Measurements from ENCODE around the gene CEACAM21.

The CEACAM21 gene

DNA sequence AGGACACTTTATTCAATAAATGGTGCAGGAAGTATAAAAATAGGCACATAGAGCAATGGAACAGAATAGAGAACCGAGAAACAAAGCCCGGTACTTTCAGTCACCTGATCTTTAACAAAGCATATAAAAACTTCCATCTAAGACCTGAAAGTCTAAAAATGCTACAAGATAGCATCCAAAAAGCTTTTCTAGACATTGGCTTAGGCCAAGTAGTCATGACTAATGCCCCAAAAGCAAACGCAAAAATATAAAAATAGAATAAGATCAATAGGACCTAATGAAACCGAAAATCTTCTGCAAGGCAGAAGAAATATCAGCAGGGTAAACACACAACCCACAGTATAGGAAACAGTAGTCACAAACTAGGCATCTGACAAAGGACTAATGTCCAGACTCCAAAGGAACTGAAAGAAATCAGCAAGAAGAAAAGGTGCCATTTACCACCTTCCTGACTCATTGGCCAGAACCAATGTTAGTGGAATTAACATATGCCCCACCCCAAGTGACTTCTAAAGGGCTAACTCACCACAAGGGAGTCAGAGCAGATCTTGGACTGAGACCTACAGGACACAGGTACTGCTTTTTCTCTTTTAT is 40.8 kb upstream of the CEACAM21 start:
- no peak overlapping the region for H3K9ac ChIP-seq (ENCODE audit: low read length in 5 of 5)
- H3K4me3 ChIP-seq (ENCODE audit: low read depth in 1 of 5, low read length in 5 of 5): no peak overlapping the region
- H3K9me3 ChIP-seq (ENCODE audit: control insufficient read depth in 5 of 5, low read length in 5 of 5): peaks cover 0 to 7% (median 4%) of the 10 kb centered on the region in 5 donors
- H3K27ac ChIP-seq (ENCODE audit: low read depth, low read length): no peak overlapping the region
- H3K27me3 ChIP-seq (ENCODE audit: control insufficient read depth in 5 of 5, insufficient read depth in 4 of 5, low read length in 5 of 5): peaks cover 0 to 4% (median 0%) of the 10 kb centered on the region in 5 donors
- no peaks in the 10 kb centered on the region for H3K36me3 ChIP-seq (ENCODE audit: control insufficient read depth in 5 of 5, insufficient read depth in 5 of 5, low read length in 5 of 5)
- H3K4me1 ChIP-seq (ENCODE audit: control insufficient read depth in 5 of 5, insufficient read depth in 5 of 5, low read length in 5 of 5): peaks cover 8 to 52% (median 35%) of the 10 kb centered on the region in 5 donors

DNA sequence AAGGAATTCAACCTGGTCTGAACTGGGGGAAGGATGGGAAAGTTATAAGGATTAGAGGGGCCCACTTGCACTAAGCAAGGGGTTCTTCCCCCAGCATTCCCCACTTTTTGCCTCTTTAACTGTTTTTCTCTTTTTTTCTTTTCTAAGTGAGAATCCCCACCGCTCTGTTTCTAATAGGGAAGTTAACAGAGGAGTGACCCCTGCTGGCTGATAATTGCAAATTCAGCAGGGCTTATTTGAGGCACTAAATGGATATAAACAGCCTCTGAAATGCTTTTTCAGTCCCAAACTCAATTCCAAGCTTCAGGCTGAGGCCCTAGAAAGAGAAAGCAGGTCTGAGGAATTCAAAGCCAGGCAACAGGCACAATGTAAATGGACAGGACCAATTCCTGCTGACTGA is 38.2 kb upstream of the CEACAM21 start:
- no peak overlapping the region for H3K27ac ChIP-seq (ENCODE audit: low read depth, low read length)
- no peaks in the 10 kb centered on the region for H3K36me3 ChIP-seq (ENCODE audit: control insufficient read depth in 5 of 5, insufficient read depth in 5 of 5, low read length in 5 of 5)
- H3K4me3 ChIP-seq (ENCODE audit: low read depth in 1 of 5, low read length in 5 of 5): no peak overlapping the region
- H3K27me3 ChIP-seq (ENCODE audit: control insufficient read depth in 5 of 5, insufficient read depth in 4 of 5, low read length in 5 of 5): peaks cover 0 to 7% (median 4%) of the 10 kb centered on the region in 5 donors
- peaks cover 3 to 28% (median 14%) of the 10 kb centered on the region in 5 donors for H3K4me1 ChIP-seq (ENCODE audit: control insufficient read depth in 5 of 5, insufficient read depth in 5 of 5, low read length in 5 of 5)
- H3K9ac ChIP-seq (ENCODE audit: low read length in 5 of 5): no peak overlapping the region
- peaks cover 0 to 4% (median 0%) of the 10 kb centered on the region in 5 donors for H3K9me3 ChIP-seq (ENCODE audit: control insufficient read depth in 5 of 5, low read length in 5 of 5)

DNA sequence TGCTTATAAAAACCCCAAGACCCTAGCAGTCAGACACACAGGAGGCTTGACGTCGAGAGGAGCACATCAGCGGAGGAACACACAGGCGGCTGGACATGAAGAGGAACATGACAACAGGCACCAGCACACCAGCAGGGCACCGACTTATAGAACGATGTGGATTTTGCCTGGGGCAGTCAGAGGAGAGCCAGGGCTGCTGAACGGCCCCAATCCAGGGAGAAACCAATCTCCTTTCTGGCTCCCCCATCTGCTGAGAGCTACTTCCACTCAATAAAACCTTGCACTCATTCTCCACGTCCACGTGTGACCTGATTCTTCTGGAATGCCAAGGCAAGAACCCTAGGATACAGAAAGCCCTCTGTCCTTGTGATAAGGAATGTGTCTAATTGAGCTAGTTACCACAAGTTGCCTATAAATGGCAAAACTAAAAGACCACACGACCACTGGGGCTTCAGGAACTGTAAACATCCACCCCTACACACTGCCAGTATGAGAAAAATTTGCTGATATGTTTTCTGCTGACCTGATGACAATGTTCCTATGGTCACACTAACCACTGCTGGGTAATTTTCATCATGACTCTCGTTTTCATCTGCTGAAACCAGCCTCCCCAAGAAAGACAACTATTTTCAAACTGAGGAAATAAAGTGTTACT is 35.8 kb upstream of the CEACAM21 start:
- no peak overlapping the region for H3K4me3 ChIP-seq (ENCODE audit: low read depth in 1 of 5, low read length in 5 of 5)
- H3K4me1 ChIP-seq (ENCODE audit: control insufficient read depth in 5 of 5, insufficient read depth in 5 of 5, low read length in 5 of 5): peaks cover 0 to 5% (median 3%) of the 10 kb centered on the region in 5 donors
- no peak overlapping the region for H3K9ac ChIP-seq (ENCODE audit: low read length in 5 of 5)
- peaks cover 0 to 7% (median 4%) of the 10 kb centered on the region in 5 donors for H3K27me3 ChIP-seq (ENCODE audit: control insufficient read depth in 5 of 5, insufficient read depth in 4 of 5, low read length in 5 of 5)
- H3K27ac ChIP-seq (ENCODE audit: low read depth, low read length): no peak overlapping the region
- no peaks in the 10 kb centered on the region for H3K36me3 ChIP-seq (ENCODE audit: control insufficient read depth in 5 of 5, insufficient read depth in 5 of 5, low read length in 5 of 5)
- H3K9me3 ChIP-seq (ENCODE audit: control insufficient read depth in 5 of 5, low read length in 5 of 5): peaks cover 0 to 4% (median 0%) of the 10 kb centered on the region in 5 donors

DNA sequence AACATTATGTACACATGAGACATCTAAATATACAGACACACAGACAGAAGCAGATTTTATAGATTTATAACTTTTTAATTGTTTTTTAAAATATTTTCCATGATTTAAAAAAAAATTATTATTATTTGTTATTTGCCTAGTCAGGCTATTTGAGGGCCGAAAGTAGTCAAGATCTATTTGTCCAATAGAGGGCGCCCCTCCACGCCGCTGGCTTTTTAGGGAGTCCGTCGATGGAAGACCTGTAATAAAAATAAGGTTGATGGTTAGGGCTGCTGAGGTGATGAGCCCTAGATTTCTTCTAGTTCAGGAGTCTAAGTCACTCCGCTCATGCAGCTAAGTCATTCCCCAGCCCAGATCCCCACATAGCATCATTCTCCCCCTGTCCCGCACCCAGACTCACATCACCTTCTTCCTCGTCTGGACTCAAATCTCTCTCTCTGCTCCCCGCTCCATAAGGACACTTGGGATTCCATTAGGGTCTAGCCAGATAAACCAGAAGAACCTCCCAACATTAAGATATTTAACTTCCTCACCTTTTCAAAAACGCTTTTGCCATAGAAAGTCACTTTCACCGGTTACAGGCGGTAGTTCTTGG is 33.9 kb upstream of the CEACAM21 start:
- Histone ChIP-seq H3K27me3 (ENCODE audit: control insufficient read depth in 5 of 5, insufficient read depth in 4 of 5, low read length in 5 of 5) (peaks cover 0 to 11% (median 4%) of the 10 kb centered on the region in 5 donors), H3K4me3 (ENCODE audit: low read depth in 1 of 5, low read length in 5 of 5) (no peak overlapping the region), H3K4me1 (ENCODE audit: control insufficient read depth in 5 of 5, insufficient read depth in 5 of 5, low read length in 5 of 5) (peaks cover 0 to 22% (median 13%) of the 10 kb centered on the region in 5 donors), H3K9ac (ENCODE audit: low read length in 5 of 5) (no peak overlapping the region), H3K36me3 (ENCODE audit: control insufficient read depth in 5 of 5, insufficient read depth in 5 of 5, low read length in 5 of 5) (no peaks in the 10 kb centered on the region), H3K27ac (ENCODE audit: low read depth, low read length) (no peak overlapping the region), H3K9me3 (ENCODE audit: control insufficient read depth in 5 of 5, low read length in 5 of 5) (peaks cover 0 to 4% (median 0%) of the 10 kb centered on the region in 5 donors)

DNA sequence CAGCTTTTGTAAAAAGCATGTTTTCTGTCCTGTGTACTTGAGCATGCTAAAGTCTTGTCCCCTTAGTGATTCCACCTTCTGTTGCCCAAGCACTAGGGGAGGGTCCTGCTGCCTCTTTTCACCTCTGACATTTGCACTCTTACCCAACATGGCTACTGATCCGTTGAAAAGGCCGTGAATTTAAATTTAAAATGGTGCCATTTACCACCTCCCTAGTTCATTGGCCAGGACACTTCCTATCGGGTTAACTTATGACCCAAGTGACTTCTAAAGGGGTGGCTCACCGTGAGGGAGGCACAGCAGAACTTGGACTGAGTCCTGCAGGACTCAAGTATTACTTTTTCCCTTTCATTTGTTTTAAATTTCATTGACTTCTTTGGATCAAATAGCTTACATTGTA is 33.3 kb upstream of the CEACAM21 start:
- H3K9me3 ChIP-seq (ENCODE audit: control insufficient read depth in 5 of 5, low read length in 5 of 5): peaks cover 0 to 4% (median 0%) of the 10 kb centered on the region in 5 donors
- H3K4me3 ChIP-seq (ENCODE audit: low read depth in 1 of 5, low read length in 5 of 5): no peak overlapping the region
- no peak overlapping the region for H3K9ac ChIP-seq (ENCODE audit: low read length in 5 of 5)
- H3K4me1 ChIP-seq (ENCODE audit: control insufficient read depth in 5 of 5, insufficient read depth in 5 of 5, low read length in 5 of 5): peaks cover 0 to 24% (median 16%) of the 10 kb centered on the region in 5 donors
- no peaks in the 10 kb centered on the region for H3K36me3 ChIP-seq (ENCODE audit: control insufficient read depth in 5 of 5, insufficient read depth in 5 of 5, low read length in 5 of 5)
- no peak overlapping the region for H3K27ac ChIP-seq (ENCODE audit: low read depth, low read length)
- H3K27me3 ChIP-seq (ENCODE audit: control insufficient read depth in 5 of 5, insufficient read depth in 4 of 5, low read length in 5 of 5): peaks cover 0 to 11% (median 4%) of the 10 kb centered on the region in 5 donors

DNA sequence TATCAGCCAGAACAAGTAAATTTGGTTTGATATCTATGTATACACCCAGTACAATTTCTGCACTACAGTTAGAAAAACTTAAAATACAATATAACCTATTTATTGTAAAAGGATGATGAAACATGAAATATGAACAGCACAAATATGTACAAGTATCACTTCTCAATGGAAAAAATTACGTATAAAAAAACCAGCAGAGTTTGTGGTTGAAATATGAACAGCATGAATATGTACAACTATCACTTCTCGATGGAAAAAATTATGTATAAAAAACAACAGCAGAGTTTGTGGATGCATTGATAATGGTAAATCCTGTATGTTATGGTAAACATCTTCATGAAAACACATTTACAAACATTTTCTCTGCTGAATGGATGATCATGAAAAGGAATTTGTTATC is 32.4 kb upstream of the CEACAM21 start:
- Histone ChIP-seq H3K4me1 (ENCODE audit: control insufficient read depth in 5 of 5, insufficient read depth in 5 of 5, low read length in 5 of 5) (peaks cover 0 to 30% (median 18%) of the 10 kb centered on the region in 5 donors), H3K9me3 (ENCODE audit: control insufficient read depth in 5 of 5, low read length in 5 of 5) (no peaks in the 10 kb centered on the region), H3K9ac (ENCODE audit: low read length in 5 of 5) (no peak overlapping the region), H3K4me3 (ENCODE audit: low read depth in 1 of 5, low read length in 5 of 5) (no peak overlapping the region), H3K36me3 (ENCODE audit: control insufficient read depth in 5 of 5, insufficient read depth in 5 of 5, low read length in 5 of 5) (no peaks in the 10 kb centered on the region), H3K27ac (ENCODE audit: low read depth, low read length) (no peak overlapping the region), H3K27me3 (ENCODE audit: control insufficient read depth in 5 of 5, insufficient read depth in 4 of 5, low read length in 5 of 5) (peaks cover 0 to 11% (median 4%) of the 10 kb centered on the region in 5 donors)

DNA sequence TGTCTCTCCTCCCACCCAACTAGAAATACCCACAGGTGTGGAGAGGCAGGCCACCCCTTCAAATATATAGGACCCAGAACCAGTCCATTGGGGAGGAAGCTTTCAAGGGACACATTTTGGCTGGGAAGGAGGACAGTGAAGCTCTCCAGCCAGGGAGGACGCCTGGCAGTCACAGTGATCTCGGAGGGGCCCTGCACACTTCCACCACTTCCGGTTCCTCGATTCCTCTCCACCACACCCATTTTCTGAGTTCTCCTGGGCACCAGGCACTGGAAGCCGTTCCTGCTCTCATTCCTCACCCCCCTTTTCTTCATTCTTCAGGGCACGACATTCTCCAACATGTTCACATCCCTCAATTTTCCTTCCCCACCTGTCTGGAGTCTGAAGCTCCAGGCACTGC is 30.4 kb upstream of the CEACAM21 start:
- peak overlapping the region in 1 of 5 donors; percentile 62 for H3K9ac ChIP-seq (ENCODE audit: low read length in 5 of 5)
- H3K9me3 ChIP-seq (ENCODE audit: control insufficient read depth in 5 of 5, low read length in 5 of 5): no peaks in the 10 kb centered on the region
- H3K4me3 ChIP-seq (ENCODE audit: low read depth in 1 of 5, low read length in 5 of 5): peak overlapping the region in 2 of 5 donors; percentile 5 to 23
- H3K4me1 ChIP-seq (ENCODE audit: control insufficient read depth in 5 of 5, insufficient read depth in 5 of 5, low read length in 5 of 5): peaks cover 0 to 39% (median 18%) of the 10 kb centered on the region in 5 donors
- H3K27ac ChIP-seq (ENCODE audit: low read depth, low read length): peak overlapping the region; percentile 19
- no peaks in the 10 kb centered on the region for H3K36me3 ChIP-seq (ENCODE audit: control insufficient read depth in 5 of 5, insufficient read depth in 5 of 5, low read length in 5 of 5)
- peaks cover 0 to 11% (median 7%) of the 10 kb centered on the region in 5 donors for H3K27me3 ChIP-seq (ENCODE audit: control insufficient read depth in 5 of 5, insufficient read depth in 4 of 5, low read length in 5 of 5)

DNA sequence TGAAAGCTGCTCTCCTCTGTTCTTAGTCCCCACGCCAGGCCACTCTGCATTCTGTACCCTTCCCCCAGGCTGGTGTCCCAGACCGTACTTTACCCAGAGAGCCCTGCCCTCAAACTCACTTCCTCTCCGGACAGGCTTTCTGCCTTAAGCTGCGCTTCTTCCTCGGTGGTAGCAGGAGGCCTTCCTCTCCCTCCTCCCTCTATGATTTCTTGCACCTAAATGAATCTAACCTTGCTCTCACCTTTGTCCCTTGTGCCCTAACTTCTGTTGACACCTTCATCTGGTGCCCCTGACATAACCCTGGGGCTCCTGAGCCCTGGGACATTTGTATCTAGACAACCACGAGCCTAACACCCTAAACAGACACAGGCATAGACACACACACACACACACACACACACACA is 29.6 kb upstream of the CEACAM21 start:
- H3K4me3 ChIP-seq (ENCODE audit: low read depth in 1 of 5, low read length in 5 of 5): peak overlapping the region in 3 of 5 donors; percentile 5 to 23 (median 15)
- peak overlapping the region; percentile 19 for H3K27ac ChIP-seq (ENCODE audit: low read depth, low read length)
- H3K9me3 ChIP-seq (ENCODE audit: control insufficient read depth in 5 of 5, low read length in 5 of 5): no peaks in the 10 kb centered on the region
- H3K4me1 ChIP-seq (ENCODE audit: control insufficient read depth in 5 of 5, insufficient read depth in 5 of 5, low read length in 5 of 5): peaks cover 0 to 45% (median 18%) of the 10 kb centered on the region in 5 donors
- peaks cover 0 to 11% (median 7%) of the 10 kb centered on the region in 5 donors for H3K27me3 ChIP-seq (ENCODE audit: control insufficient read depth in 5 of 5, insufficient read depth in 4 of 5, low read length in 5 of 5)
- no peaks in the 10 kb centered on the region for H3K36me3 ChIP-seq (ENCODE audit: control insufficient read depth in 5 of 5, insufficient read depth in 5 of 5, low read length in 5 of 5)
- H3K9ac ChIP-seq (ENCODE audit: low read length in 5 of 5): peak overlapping the region in 2 of 5 donors; percentile 35 to 62

DNA sequence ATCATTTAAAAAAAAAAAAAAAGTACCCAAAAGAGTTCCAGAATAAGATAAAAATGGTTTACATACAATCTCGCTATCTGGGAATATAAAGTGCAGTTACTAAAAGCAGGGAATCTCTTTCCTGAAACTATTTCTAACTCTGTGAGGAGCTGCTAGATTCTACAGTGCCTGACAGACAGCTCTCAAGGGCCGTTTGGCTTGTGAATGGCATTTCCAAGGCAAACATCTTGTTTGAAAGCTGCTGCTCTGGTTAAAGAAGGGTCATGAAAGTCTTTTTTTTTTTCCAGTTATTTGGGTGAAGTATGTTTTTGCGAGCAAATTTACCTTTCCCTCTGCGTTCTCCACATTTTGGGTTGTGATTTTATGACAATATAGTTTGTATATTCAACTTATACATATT is 29.0 kb upstream of the CEACAM21 start:
- peaks cover 0 to 11% (median 7%) of the 10 kb centered on the region in 5 donors for H3K27me3 ChIP-seq (ENCODE audit: control insufficient read depth in 5 of 5, insufficient read depth in 4 of 5, low read length in 5 of 5)
- H3K4me3 ChIP-seq (ENCODE audit: low read depth in 1 of 5, low read length in 5 of 5): no peak overlapping the region
- no peak overlapping the region for H3K9ac ChIP-seq (ENCODE audit: low read length in 5 of 5)
- peaks cover 0 to 51% (median 18%) of the 10 kb centered on the region in 5 donors for H3K4me1 ChIP-seq (ENCODE audit: control insufficient read depth in 5 of 5, insufficient read depth in 5 of 5, low read length in 5 of 5)
- no peaks in the 10 kb centered on the region for H3K9me3 ChIP-seq (ENCODE audit: control insufficient read depth in 5 of 5, low read length in 5 of 5)
- no peak overlapping the region for H3K27ac ChIP-seq (ENCODE audit: low read depth, low read length)
- H3K36me3 ChIP-seq (ENCODE audit: control insufficient read depth in 5 of 5, insufficient read depth in 5 of 5, low read length in 5 of 5): no peaks in the 10 kb centered on the region

DNA sequence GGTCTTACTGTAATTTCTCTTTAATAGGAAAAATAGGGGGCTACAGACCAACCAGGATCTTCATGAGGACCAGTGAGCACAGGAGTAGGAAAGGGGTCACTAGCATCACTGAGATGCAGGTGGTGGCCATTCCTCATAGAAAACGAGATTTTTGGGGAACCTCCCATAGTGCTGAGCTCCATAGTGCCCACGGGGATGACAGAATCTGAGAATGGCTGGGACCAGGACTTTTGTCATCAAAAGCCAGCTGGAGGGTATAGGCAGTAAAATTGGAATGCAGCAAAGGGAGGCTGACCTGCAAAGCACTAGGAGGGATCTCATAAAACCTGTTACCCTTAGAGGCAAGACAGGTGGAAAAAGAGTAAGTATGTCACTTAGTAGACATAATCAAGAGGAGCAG is 28.4 kb upstream of the CEACAM21 start:
- H3K4me3 ChIP-seq (ENCODE audit: low read depth in 1 of 5, low read length in 5 of 5): no peak overlapping the region
- peaks cover 0 to 57% (median 18%) of the 10 kb centered on the region in 5 donors for H3K4me1 ChIP-seq (ENCODE audit: control insufficient read depth in 5 of 5, insufficient read depth in 5 of 5, low read length in 5 of 5)
- no peak overlapping the region for H3K27ac ChIP-seq (ENCODE audit: low read depth, low read length)
- no peaks in the 10 kb centered on the region for H3K9me3 ChIP-seq (ENCODE audit: control insufficient read depth in 5 of 5, low read length in 5 of 5)
- H3K9ac ChIP-seq (ENCODE audit: low read length in 5 of 5): no peak overlapping the region
- H3K27me3 ChIP-seq (ENCODE audit: control insufficient read depth in 5 of 5, insufficient read depth in 4 of 5, low read length in 5 of 5): peaks cover 0 to 9% (median 4%) of the 10 kb centered on the region in 5 donors
- H3K36me3 ChIP-seq (ENCODE audit: control insufficient read depth in 5 of 5, insufficient read depth in 5 of 5, low read length in 5 of 5): no peaks in the 10 kb centered on the region
